Mucosa of descending colon (tissue), 3 donors: Measurements from ENCODE around the gene AATF. TPM values are rescaled to one million over a fixed set of nuclear protein-coding genes. Genes with fewer than 3 reads are reported as not detected.

Experiments used
- ATAC-seq: fragments of 200-7000 bp; cut with Tn5 transposase; one replicate; pipeline ENCODE4 v1.9.1; 2020; ENCODE audit warnings: mild to moderate bottlenecking, moderate library complexity
- DNase-seq, 3 donors: peaks; one replicate each; pipeline ENCODE4 v3.0.0-alpha.2; 2020
- H3K36me3 ChIP-seq: fragments of 200-600 bp; one replicate; pipeline ENCODE4 v1.8.0; 2021; ENCODE audit warnings: low read depth, mild to moderate bottlenecking
- H3K4me1 ChIP-seq: fragments of 200-600 bp; one replicate; pipeline ENCODE4 v1.8.0; 2021; ENCODE audit warnings: low read depth, mild to moderate bottlenecking
- H3K4me3 ChIP-seq: fragments of 200-600 bp; one replicate; pipeline ENCODE4 v1.8.0; 2021; ENCODE audit warnings: mild to moderate bottlenecking
- H3K9me3 ChIP-seq: fragments of 200-600 bp; one replicate; pipeline ENCODE4 v1.8.0; 2021; ENCODE audit warnings: mild to moderate bottlenecking
- CTCF ChIP-seq: fragments of 200-600 bp; IDR thresholded peaks from one replicate; pipeline ENCODE4 v1.8.0; 2022; ENCODE audit warnings: antibody characterized with exemption, mild to moderate bottlenecking
- intact Hi-C, 2 donors: fragments of 100-400 bp; cut with DNase I in 1 of 2; cut with micrococcal nuclease in 1 of 2; formaldehyde crosslinking; loops; one replicate each; pipeline versions ENCODE4 v1.11.0 to v1.11.1; 2022; cut with DNase I, micrococcal nuclease
- total RNA-seq, 3 donors: library from RNA; stranded (reverse); fragmentation: NEBNext Ultra II Directional in 2 of 3; extraction: Animal tissue kit (Norgen Biotek cat#: 25700) in 2 of 3; gene quantifications; one replicate each; pipeline versions ENCODE4 v1.2.1 to v1.2.4, GENCODE V29; 2021 to 2023
- donor health status: DM: no; HTN: no; CAD: no; lungs with moderate emphysema.
- donor health status: DM: no; HTN: no; CAD: no.
- donor health status: DM: no; HTN: yes; CAD: no.

Gene AATF
- total RNA-seq, 3 donors from 2014 or later: 35.6 to 47.2 (median 37.9) TPM

- DNase-seq (no peak), ATAC-seq (no peak)
- TF ChIP-seq CTCF: no peak
- intact Hi-C loops: no loop called here
- H3K36me3 ChIP-seq: no peaks in the 10 kb centered on the region
- H3K4me1 ChIP-seq: peaks cover under 1% of the 10 kb centered on the region
- H3K4me3 ChIP-seq: no peak overlapping the region
- no peaks in the 10 kb centered on the region for H3K9me3 ChIP-seq
These were observed 149.4 kb downstream of the AATF start for GRCh38 chr17:37098152-37098551.

DNA sequence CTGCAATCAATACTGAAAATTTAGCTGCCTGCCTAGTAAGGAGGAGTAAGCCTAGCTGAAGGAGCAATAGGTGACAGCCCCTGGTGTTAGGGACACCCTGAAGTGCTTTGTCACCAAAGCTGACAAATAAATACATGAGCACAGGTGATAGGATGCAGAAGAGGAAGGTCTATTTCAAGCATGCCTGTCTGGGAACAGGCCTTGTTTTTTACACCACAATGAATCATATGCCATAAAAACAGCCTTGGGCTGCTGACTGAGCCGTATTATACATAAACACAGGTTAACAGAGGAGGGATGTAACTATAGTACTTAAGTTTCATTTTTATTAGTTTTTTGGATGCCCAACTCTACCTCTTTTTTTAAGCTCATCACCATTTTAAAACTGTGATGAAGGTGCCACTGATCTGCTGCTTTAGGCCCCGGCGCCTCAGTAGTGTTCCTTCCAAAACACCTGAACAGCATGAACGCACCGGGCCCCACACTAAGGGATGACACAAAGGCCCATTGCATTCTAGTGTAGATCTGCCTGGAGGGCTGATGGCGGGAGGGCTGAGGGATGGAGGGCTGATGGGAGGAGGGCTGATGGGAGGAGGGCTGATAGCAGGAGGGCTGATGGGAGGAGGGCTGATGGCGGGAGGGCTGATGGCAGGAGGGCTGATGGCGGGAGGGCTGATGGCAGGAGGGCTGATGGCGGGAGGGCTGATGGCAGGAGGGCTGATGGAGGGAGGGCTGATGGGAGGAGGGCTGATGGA lies 150.3 kb downstream of the AATF start:
- DNase-seq: no peak
- ATAC-seq: peak; percentile 83
- TF ChIP-seq CTCF: no peak
- intact Hi-C loops: no loop called here
- Histone ChIP-seq H3K36me3 (no peaks in the 10 kb centered on the region), H3K9me3 (no peaks in the 10 kb centered on the region), H3K4me1 (no peaks in the 10 kb centered on the region), H3K4me3 (no peak overlapping the region)

- H3K4me3 ChIP-seq: no peak overlapping the region
- DNase-seq (no peak), ATAC-seq (no peak)
- H3K36me3 ChIP-seq: no peaks in the 10 kb centered on the region
- no peaks in the 10 kb centered on the region for H3K9me3 ChIP-seq
- intact Hi-C loops: no loop called here
- TF ChIP-seq CTCF: no peak
- no peaks in the 10 kb centered on the region for H3K4me1 ChIP-seq
These were observed 151.5 kb downstream of the AATF start for GRCh38 chr17:37100231-37100630.

GRCh38 chr17:37101306-37101705 lies 152.6 kb downstream of the AATF start:
- Histone ChIP-seq H3K36me3 (no peaks in the 10 kb centered on the region), H3K4me3 (no peak overlapping the region), H3K4me1 (no peaks in the 10 kb centered on the region), H3K9me3 (no peaks in the 10 kb centered on the region)
- no peak for TF ChIP-seq CTCF
- ATAC-seq: no peak
- DNase-seq: no peak
- intact Hi-C loops: no loop called here

- TF ChIP-seq CTCF: no peak
- ATAC-seq (no peak), DNase-seq (no peak)
- H3K36me3 ChIP-seq: no peaks in the 10 kb centered on the region
- H3K4me1 ChIP-seq: no peaks in the 10 kb centered on the region
- no peaks in the 10 kb centered on the region for H3K9me3 ChIP-seq
- no peak overlapping the region for H3K4me3 ChIP-seq
- intact Hi-C loops: no loop called here
These were observed 154.5 kb downstream of the AATF start for GRCh38 chr17:37103231-37103630.

DNA sequence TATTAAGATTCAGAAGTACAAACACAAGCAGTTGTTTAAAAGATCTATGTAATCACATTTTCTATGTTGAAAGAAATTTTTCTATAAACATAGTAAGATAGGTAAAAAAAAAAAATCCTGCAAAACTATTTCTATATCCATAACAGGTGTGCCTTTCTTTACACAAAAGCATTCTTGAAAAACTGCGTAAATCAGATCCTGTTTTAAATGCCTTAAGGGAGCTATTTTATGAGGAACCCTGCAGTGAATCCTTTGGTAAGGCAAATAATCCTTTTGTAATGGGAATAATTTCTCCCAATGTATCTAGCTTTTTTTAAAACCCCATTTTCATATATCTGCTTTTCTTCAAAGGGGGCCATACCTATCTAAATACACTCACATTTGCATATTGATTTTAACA lies 157.3 kb downstream of the AATF start:
- no peaks in the 10 kb centered on the region for H3K36me3 ChIP-seq

More for the DNA sequence above, 157.3 kb downstream of the AATF start:
- TF ChIP-seq CTCF: no peak
- no peaks in the 10 kb centered on the region for H3K4me1 ChIP-seq
- H3K4me3 ChIP-seq: no peak overlapping the region
- no peaks in the 10 kb centered on the region for H3K9me3 ChIP-seq
- intact Hi-C loops: no loop called here
- ATAC-seq: no peak
- no peak for DNase-seq
